Ovary (tissue), 9 donors: ENCODE measurements around the gene KDM2A. TPM values are rescaled to one million over a fixed set of nuclear protein-coding genes. Genes with fewer than 3 reads are reported as not detected.

Experiments
- DNase-seq, 5 donors: peaks; one replicate each; pipeline ENCODE4 v3.0.0-alpha.2; 2019 to 2020
- H3K27ac ChIP-seq, 2 donors: fragments of 200-600 bp; one replicate each; pipeline versions ENCODE4 v1.5.1 to v1.8.0; 2019 to 2022
- H3K27me3 ChIP-seq: fragments of 200-600 bp; one replicate; pipeline ENCODE4 v1.8.0; 2022
- H3K36me3 ChIP-seq: fragments of 200-600 bp; sonication (generic); one replicate; pipeline ENCODE4 v1.5.1; 2019
- H3K4me1 ChIP-seq: one replicate; pipeline ENCODE4 v1.8.1; 2013; ENCODE audit warnings: mild to moderate bottlenecking, moderate library complexity; ENCODE audit not compliant: insufficient read depth
- H3K4me3 ChIP-seq: fragments of 200-600 bp; sonication (generic); one replicate; pipeline ENCODE4 v1.5.1; 2017
- H3K9me3 ChIP-seq, 2 donors: fragments of 200-600 bp in 1 of 2; sonication (generic) in 1 of 2; one replicate each; pipeline versions ENCODE4 v1.5.1 to v1.8.1; 2013 to 2019; ENCODE audit warnings: mild to moderate bottlenecking in 1 of 2, moderate library complexity in 1 of 2
- CTCF ChIP-seq, 3 donors: fragments of 450-650 bp in 2 of 3; fragments of 200-600 bp in 1 of 3; IDR thresholded peaks; one replicate each; pipeline versions ENCODE4 v1.5.1 to v1.8.0; 2016 to 2022; ENCODE audit warnings: antibody characterized with exemption in 3 of 3, mild to moderate bottlenecking in 1 of 3
- EP300 ChIP-seq: sonication (generic); formaldehyde crosslinking; IDR thresholded peaks from one replicate; pipeline ENCODE4 v1.6.1; 2017; ENCODE audit warnings: antibody characterized with exemption
- POLR2A ChIP-seq: fragments of 450-650 bp; IDR thresholded peaks from one replicate; pipeline ENCODE4 v1.6.1; 2017; ENCODE audit warnings: antibody characterized with exemption, mild to moderate bottlenecking, moderate library complexity
- WGBS, 3 donors: extraction: QIAGEN DNeasy Blood & Tissue Kit in 1 of 3; methylation state at CpG; one replicate each; pipeline versions ENCODE4 v1.1.5 to v1.1.7; 2013 to 2017; 5-methylcytosine and 5-hydroxymethylcytosine counted together
- intact Hi-C, 4 donors: fragments of 100-400 bp; cut with DNase I; formaldehyde crosslinking; loops; one replicate each; pipeline versions ENCODE4 v1.11.0 to v1.15.1; 2022 to 2023
- polyA plus RNA-seq, 2 donors: library from polyadenylated mRNA; stranded (reverse); fragments of 200-250 nt in 1 of 2; fragments of 350-450 nt in 1 of 2; fragmentation: Illumina TruSeq in 1 of 2; extraction: RNeasy Lipid Tissue Mini Kit (QIAGEN cat#74804) in 1 of 2; gene quantifications; one replicate each; pipeline ENCODE4 v1.2.3, GENCODE V29; 2013 to 2014
- total RNA-seq, 7 donors: library from RNA; depleted of rRNA in 2 of 7; stranded (reverse); fragments of >200 nt in 2 of 7; fragmentation: NEBNext Ultra II Directional in 3 of 7; extraction: Animal tissue kit (Norgen Biotek cat#: 25700) in 3 of 7; gene quantifications; one replicate each; pipeline versions ENCODE4 v1.1.0 to v1.2.4, GENCODE V29; 2016 to 2023
- donor health status: DM: no; HTN: no; CAD: no; lungs with moderate emphysema.
- donor health status: DM: no; HTN: no; CAD: no.
- donor health status: Bipolar disorder and iron deficiency.
- donor health status: DM: yes; HTN: yes; CAD: no.
- donor health status: DM: no; HTN: no; CAD: no.
- donor health status: DM: yes; HTN: yes; CAD: no.

KDM2A gene
- total and polyA plus RNA-seq, 9 donors, result 33.5 to 76.9 (median 53.0) TPM

- Histone ChIP-seq H3K4me1 (peaks cover 8% of the 10 kb centered on the region), H3K27ac (no peak overlapping the region), H3K27me3 (no peaks in the 10 kb centered on the region), H3K36me3 (no peaks in the 10 kb centered on the region), H3K4me3 (no peak overlapping the region), H3K9me3 (no peaks in the 10 kb centered on the region)
- TF ChIP-seq POLR2A (no peak), EP300 (no peak), CTCF (IDR thresholded peaks at IDR 0.05) (no peak)
- WGBS, 3 donors, result 83 to 87% (median 85%) methylated on average over 9 of the region's 9 CpGs
- no peak for DNase-seq
- intact Hi-C loops, result loop anchor here in 1 of 4 donors (10.0 kb wide), 1 partner anchor 93 kb away; no protein-coding TSS in a partner anchor
These were observed 58.6 kb downstream of the KDM2A start for GRCh38 chr11:67177399-67178281.

- Histone ChIP-seq H3K4me1 (peaks cover 8% of the 10 kb centered on the region), H3K27me3 (no peaks in the 10 kb centered on the region), H3K4me3 (no peak overlapping the region), H3K27ac (no peak overlapping the region), H3K9me3 (no peaks in the 10 kb centered on the region), H3K36me3 (no peaks in the 10 kb centered on the region)
- TF ChIP-seq POLR2A (no peak), CTCF (IDR thresholded peaks at IDR 0.05) (no peak), EP300 (no peak)
- intact Hi-C loops, result loop anchor here in 1 of 4 donors (10.0 kb wide), 1 partner anchor 94 kb away; no protein-coding TSS in a partner anchor
- no peak for DNase-seq
- WGBS, 3 donors, result 59 to 79% (median 69%) methylated on average over 1 of the region's 1 CpG
These were observed 59.4 kb downstream of the KDM2A start for GRCh38 chr11:67178421-67178820.

GRCh38 chr11:67178878-67179277 lies 59.8 kb downstream of the KDM2A start:
- DNase-seq, result no peak
- TF ChIP-seq CTCF (IDR thresholded peaks at IDR 0.05), result no peak
- no peaks in the 10 kb centered on the region for H3K9me3 ChIP-seq
- intact Hi-C loops, result loop anchor here in 1 of 4 donors (10.0 kb wide), 1 partner anchor 94 kb away; no protein-coding TSS in a partner anchor
- no peaks in the 10 kb centered on the region for H3K36me3 ChIP-seq
- H3K4me3 ChIP-seq, result no peak overlapping the region
- no peak overlapping the region for H3K27ac ChIP-seq
- H3K4me1 ChIP-seq, result peaks cover 7% of the 10 kb centered on the region
- WGBS, 3 donors, result 18 to 46% (median 24%) methylated on average over 4 of the region's 4 CpGs
- H3K27me3 ChIP-seq, result no peaks in the 10 kb centered on the region

- Histone ChIP-seq H3K36me3 (no peaks in the 10 kb centered on the region), H3K27ac (no peak overlapping the region), H3K4me3 (no peak overlapping the region), H3K9me3 (no peaks in the 10 kb centered on the region), H3K4me1 (peaks cover 6% of the 10 kb centered on the region), H3K27me3 (no peaks in the 10 kb centered on the region)
- TF ChIP-seq POLR2A (no peak), EP300 (no peak), CTCF (IDR thresholded peaks at IDR 0.05) (no peak)
- intact Hi-C loops, result loop anchor here in 1 of 4 donors (10.0 kb wide), 1 partner anchor 95 kb away; no protein-coding TSS in a partner anchor
- no peak for DNase-seq
- WGBS, 3 donors, result 74 to 80% (median 75%) methylated on average over 5 of the region's 5 CpGs
These were observed 60.9 kb downstream of the KDM2A start for GRCh38 chr11:67179892-67180490.
